Activated T-cell treated with anti-CD3 and anti-CD28 coated beads, Interleukin-2, amount 50 U/mL, for 24 hours (primary cell): ENCODE data around the gene TEX10.
A peak's percentile ranks its signal among the peaks of the same experiment; 100 is the strongest.

ENCODE experiments used
- DNase-seq: peaks from one replicate; pipeline ENCODE4 v3.0.0-alpha.2; 2020
- H3K27ac Mint-ChIP-seq: 2 replicates; pipeline ENCODE4 v1.8.0; 2020; ENCODE audit warnings: mild to moderate bottlenecking, mixed read lengths
- H3K27me3 Mint-ChIP-seq: 2 replicates; pipeline ENCODE4 v1.8.0; 2020; ENCODE audit warnings: mixed read lengths
- H3K36me3 Mint-ChIP-seq: 2 replicates; pipeline ENCODE4 v1.8.0; 2020; ENCODE audit warnings: low read depth, mixed read lengths
- H3K4me1 Mint-ChIP-seq: 2 replicates; pipeline ENCODE4 v1.8.0; 2020; ENCODE audit warnings: low read depth, mixed read lengths
- H3K4me3 Mint-ChIP-seq: 2 replicates; pipeline ENCODE4 v1.8.0; 2020; ENCODE audit warnings: mild to moderate bottlenecking, moderate library complexity, mixed read lengths
- H3K9me3 Mint-ChIP-seq: 2 replicates; pipeline ENCODE4 v1.8.0; 2020; ENCODE audit warnings: mixed read lengths

Gene TEX10

DNA sequence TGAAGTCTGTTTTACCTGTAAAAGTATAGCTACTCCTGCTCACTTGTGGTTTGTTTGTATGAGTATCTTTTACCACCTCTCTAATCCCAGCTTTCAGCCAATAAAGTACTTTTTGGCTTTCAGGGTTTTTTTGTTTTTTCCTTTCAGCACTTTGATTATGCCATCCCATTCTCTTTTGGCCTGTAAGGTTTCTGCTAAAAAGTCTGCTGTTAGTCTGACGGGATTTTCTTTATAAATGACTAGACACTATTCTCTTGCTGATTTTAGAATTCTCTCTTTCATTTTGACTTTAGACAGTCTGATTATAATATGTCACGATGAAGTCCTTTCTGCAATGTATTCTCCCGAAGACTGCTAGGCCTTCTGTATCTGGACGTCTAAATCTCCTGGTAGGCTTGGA, 37.2 kb downstream of the TEX10 start:
- no peaks in the 10 kb centered on the region for H3K9me3 Mint-ChIP-seq

DNA sequence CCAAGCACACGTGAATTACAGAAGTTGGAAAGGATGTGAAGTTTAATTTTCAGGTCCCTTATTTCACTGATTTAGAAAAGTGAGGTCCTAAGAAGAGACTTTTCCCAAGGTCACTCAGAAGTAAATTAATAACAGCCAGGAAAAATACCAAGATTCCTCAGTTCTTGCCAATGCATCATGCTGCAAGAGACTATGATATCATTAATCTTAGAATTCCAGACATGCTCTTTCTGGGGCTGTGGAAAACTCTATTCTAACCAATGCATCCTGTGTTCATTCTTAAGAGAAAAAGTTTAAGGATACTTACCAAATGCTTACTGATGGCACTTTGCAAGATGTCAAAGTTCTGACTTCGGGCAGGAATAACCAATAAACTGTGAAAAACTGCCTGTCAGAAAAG, 42.8 kb downstream of the TEX10 start:
- no peak for DNase-seq
- Mint-ChIP-seq H3K4me1 (peaks cover 42% of the 10 kb centered on the region), H3K36me3 (peaks cover 96% of the 10 kb centered on the region), H3K4me3 (no peak overlapping the region), H3K9me3 (no peaks in the 10 kb centered on the region), H3K27me3 (no peaks in the 10 kb centered on the region), H3K27ac (peak overlapping the region; percentile 53)

More for the DNA sequence above, 37.2 kb downstream of the TEX10 start:
- no peaks in the 10 kb centered on the region for H3K27me3 Mint-ChIP-seq
- H3K27ac Mint-ChIP-seq: no peak overlapping the region
- no peak for DNase-seq
- H3K4me1 Mint-ChIP-seq: peaks cover 53% of the 10 kb centered on the region
- no peak overlapping the region for H3K4me3 Mint-ChIP-seq
- H3K36me3 Mint-ChIP-seq: peaks cover 88% of the 10 kb centered on the region

DNA sequence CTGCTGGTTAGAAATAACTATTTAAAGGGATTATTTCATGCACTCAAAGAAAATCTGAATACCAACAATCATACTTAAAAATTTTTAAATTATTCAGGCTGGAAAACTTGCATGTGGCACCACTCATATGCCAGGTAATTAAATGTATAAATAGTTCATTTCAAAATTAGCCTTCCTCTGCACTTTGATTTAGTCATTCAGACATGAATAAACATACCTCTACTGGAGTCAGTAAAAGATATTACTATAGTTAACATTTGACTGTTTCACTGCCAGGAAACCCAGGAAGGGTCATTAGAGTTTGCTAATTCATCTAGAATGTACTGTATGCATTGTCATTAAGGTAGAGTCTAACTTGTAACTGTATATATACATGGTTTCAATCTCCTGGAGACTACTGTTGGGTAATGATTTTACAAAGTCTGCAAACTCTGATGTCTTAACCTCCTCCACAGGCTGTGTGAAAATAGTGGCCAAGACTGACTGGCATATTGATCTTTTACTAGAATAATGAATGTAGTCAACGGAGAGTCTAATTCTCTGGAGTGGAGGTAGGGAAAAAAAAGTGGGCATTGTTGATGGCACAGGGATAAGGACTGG, 43.7 kb downstream of the TEX10 start:
- H3K27me3 Mint-ChIP-seq: no peaks in the 10 kb centered on the region
- peak overlapping the region; percentile 45 for H3K27ac Mint-ChIP-seq
- peaks cover 37% of the 10 kb centered on the region for H3K4me1 Mint-ChIP-seq

DNA sequence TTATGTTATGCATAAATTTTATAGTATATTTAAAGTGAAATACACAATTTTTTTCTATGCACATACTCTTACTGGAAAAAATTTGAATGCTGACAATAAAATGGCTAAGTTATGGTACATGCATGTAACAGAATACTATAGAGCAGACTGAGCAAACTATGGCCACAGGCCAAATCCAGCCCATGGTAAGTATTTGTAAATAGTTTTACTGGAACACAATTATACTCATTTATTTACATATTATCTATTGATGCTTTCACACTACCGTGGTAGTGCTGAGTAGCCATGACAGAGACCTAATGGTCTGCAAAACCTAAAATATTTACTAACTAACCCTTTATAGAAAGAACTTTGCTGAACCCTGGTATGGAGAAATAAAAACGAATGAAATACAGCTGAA, 45.7 kb downstream of the TEX10 start:
- H3K9me3 Mint-ChIP-seq: no peaks in the 10 kb centered on the region
- H3K4me3 Mint-ChIP-seq: no peak overlapping the region
- H3K27me3 Mint-ChIP-seq: no peaks in the 10 kb centered on the region
- no peak for DNase-seq
- H3K4me1 Mint-ChIP-seq: peaks cover 32% of the 10 kb centered on the region
- H3K27ac Mint-ChIP-seq: peak overlapping the region; percentile 11
- H3K36me3 Mint-ChIP-seq: peaks cover 100% of the 10 kb centered on the region

More for the DNA sequence above, 43.7 kb downstream of the TEX10 start:
- peaks cover 96% of the 10 kb centered on the region for H3K36me3 Mint-ChIP-seq
- no peaks in the 10 kb centered on the region for H3K9me3 Mint-ChIP-seq
- DNase-seq: no peak
- H3K4me3 Mint-ChIP-seq: no peak overlapping the region

GRCh38 chr9:100306283-100306682, 46.5 kb downstream of the TEX10 start:
- H3K4me1 Mint-ChIP-seq: peaks cover 25% of the 10 kb centered on the region
- H3K9me3 Mint-ChIP-seq: no peaks in the 10 kb centered on the region
- no peak overlapping the region for H3K4me3 Mint-ChIP-seq
- DNase-seq: no peak
- H3K36me3 Mint-ChIP-seq: peaks cover 100% of the 10 kb centered on the region
- peak overlapping the region; percentile 35 for H3K27ac Mint-ChIP-seq
- H3K27me3 Mint-ChIP-seq: no peaks in the 10 kb centered on the region

GRCh38 chr9:100303747-100304146, 49.0 kb downstream of the TEX10 start:
- no peak overlapping the region for H3K4me3 Mint-ChIP-seq
- peaks cover 10% of the 10 kb centered on the region for H3K4me1 Mint-ChIP-seq
- DNase-seq: no peak
- peak overlapping the region; percentile 44 for H3K27ac Mint-ChIP-seq
- H3K27me3 Mint-ChIP-seq: no peaks in the 10 kb centered on the region
- H3K9me3 Mint-ChIP-seq: no peaks in the 10 kb centered on the region
- peaks cover 100% of the 10 kb centered on the region for H3K36me3 Mint-ChIP-seq

DNA sequence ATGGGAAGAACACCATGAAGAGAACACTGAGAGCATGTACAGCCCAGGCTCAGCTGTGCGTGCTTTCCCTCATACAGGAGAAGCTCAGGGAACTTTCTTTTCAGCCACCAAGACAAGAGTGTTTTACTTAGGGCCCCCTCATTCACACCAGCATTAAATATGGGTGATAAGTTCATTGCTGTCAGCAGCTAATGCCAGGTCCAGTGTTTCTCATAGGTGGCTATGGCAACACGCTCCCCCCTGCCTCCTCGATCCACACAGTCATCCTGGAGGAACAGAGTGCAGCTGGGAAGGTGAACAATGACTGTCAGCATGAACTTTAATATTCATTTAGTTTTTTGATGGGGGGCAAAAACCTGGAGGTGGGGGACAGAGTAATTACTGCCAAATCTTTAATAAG, 54.4 kb downstream of the TEX10 start:
- peaks cover 99% of the 10 kb centered on the region for H3K36me3 Mint-ChIP-seq
- H3K4me3 Mint-ChIP-seq: no peak overlapping the region

GRCh38 chr9:100296407-100296806, 56.3 kb downstream of the TEX10 start:
- H3K36me3 Mint-ChIP-seq: peaks cover 99% of the 10 kb centered on the region
- no peak for DNase-seq
- H3K9me3 Mint-ChIP-seq: no peaks in the 10 kb centered on the region
- no peak overlapping the region for H3K27ac Mint-ChIP-seq
- H3K4me1 Mint-ChIP-seq: no peaks in the 10 kb centered on the region
- H3K4me3 Mint-ChIP-seq: no peak overlapping the region
- no peaks in the 10 kb centered on the region for H3K27me3 Mint-ChIP-seq

More for the DNA sequence above, 54.4 kb downstream of the TEX10 start:
- no peak for DNase-seq
- Mint-ChIP-seq H3K27me3 (no peaks in the 10 kb centered on the region), H3K27ac (peak overlapping the region; percentile 55), H3K9me3 (no peaks in the 10 kb centered on the region), H3K4me1 (no peaks in the 10 kb centered on the region)

GRCh38 chr9:100295240-100295639, 57.5 kb downstream of the TEX10 start:
- no peaks in the 10 kb centered on the region for H3K9me3 Mint-ChIP-seq
- H3K27me3 Mint-ChIP-seq: no peaks in the 10 kb centered on the region
- no peaks in the 10 kb centered on the region for H3K4me1 Mint-ChIP-seq
- H3K27ac Mint-ChIP-seq: peak overlapping the region; percentile 11
- DNase-seq: no peak
- H3K4me3 Mint-ChIP-seq: no peak overlapping the region
- H3K36me3 Mint-ChIP-seq: peaks cover 99% of the 10 kb centered on the region

GRCh38 chr9:100294806-100295205, 57.9 kb downstream of the TEX10 start:
- H3K9me3 Mint-ChIP-seq: no peaks in the 10 kb centered on the region
- H3K27me3 Mint-ChIP-seq: no peaks in the 10 kb centered on the region
- peaks cover 99% of the 10 kb centered on the region for H3K36me3 Mint-ChIP-seq
- peak overlapping the region; percentile 11 for H3K27ac Mint-ChIP-seq
- no peaks in the 10 kb centered on the region for H3K4me1 Mint-ChIP-seq
- no peak for DNase-seq
- no peak overlapping the region for H3K4me3 Mint-ChIP-seq

GRCh38 chr9:100294341-100294740, 58.4 kb downstream of the TEX10 start:
- no peaks in the 10 kb centered on the region for H3K27me3 Mint-ChIP-seq
- no peaks in the 10 kb centered on the region for H3K4me1 Mint-ChIP-seq
- no peak for DNase-seq
- H3K4me3 Mint-ChIP-seq: no peak overlapping the region
- no peaks in the 10 kb centered on the region for H3K9me3 Mint-ChIP-seq
- peaks cover 99% of the 10 kb centered on the region for H3K36me3 Mint-ChIP-seq
- H3K27ac Mint-ChIP-seq: peak overlapping the region; percentile 53

- no peaks in the 10 kb centered on the region for H3K4me1 Mint-ChIP-seq
- peaks cover 4% of the 10 kb centered on the region for H3K9me3 Mint-ChIP-seq
- peaks cover 99% of the 10 kb centered on the region for H3K36me3 Mint-ChIP-seq
- no peak overlapping the region for H3K27ac Mint-ChIP-seq
- no peaks in the 10 kb centered on the region for H3K27me3 Mint-ChIP-seq
- DNase-seq: no peak
- H3K4me3 Mint-ChIP-seq: no peak overlapping the region
Measured at GRCh38 chr9:100292414-100292813, 60.3 kb downstream of the TEX10 start.

GRCh38 chr9:100290714-100291113, 62.0 kb downstream of the TEX10 start:
- no peak for DNase-seq
- Mint-ChIP-seq H3K36me3 (peaks cover 99% of the 10 kb centered on the region), H3K27ac (no peak overlapping the region), H3K4me1 (no peaks in the 10 kb centered on the region), H3K4me3 (no peak overlapping the region), H3K9me3 (peaks cover 12% of the 10 kb centered on the region), H3K27me3 (no peaks in the 10 kb centered on the region)

GRCh38 chr9:100287186-100287585, 65.6 kb downstream of the TEX10 start:
- peaks cover 24% of the 10 kb centered on the region for H3K9me3 Mint-ChIP-seq
- no peaks in the 10 kb centered on the region for H3K27me3 Mint-ChIP-seq
- H3K4me1 Mint-ChIP-seq: no peaks in the 10 kb centered on the region
- H3K36me3 Mint-ChIP-seq: peaks cover 95% of the 10 kb centered on the region
- H3K4me3 Mint-ChIP-seq: no peak overlapping the region
- H3K27ac Mint-ChIP-seq: no peak overlapping the region
- DNase-seq: no peak

- H3K27me3 Mint-ChIP-seq: no peaks in the 10 kb centered on the region
- peaks cover 24% of the 10 kb centered on the region for H3K9me3 Mint-ChIP-seq
- H3K27ac Mint-ChIP-seq: no peak overlapping the region
- no peaks in the 10 kb centered on the region for H3K4me1 Mint-ChIP-seq
- DNase-seq: no peak
- H3K4me3 Mint-ChIP-seq: no peak overlapping the region
- H3K36me3 Mint-ChIP-seq: peaks cover 93% of the 10 kb centered on the region
Measured at GRCh38 chr9:100286257-100286656, 66.5 kb downstream of the TEX10 start.

DNA sequence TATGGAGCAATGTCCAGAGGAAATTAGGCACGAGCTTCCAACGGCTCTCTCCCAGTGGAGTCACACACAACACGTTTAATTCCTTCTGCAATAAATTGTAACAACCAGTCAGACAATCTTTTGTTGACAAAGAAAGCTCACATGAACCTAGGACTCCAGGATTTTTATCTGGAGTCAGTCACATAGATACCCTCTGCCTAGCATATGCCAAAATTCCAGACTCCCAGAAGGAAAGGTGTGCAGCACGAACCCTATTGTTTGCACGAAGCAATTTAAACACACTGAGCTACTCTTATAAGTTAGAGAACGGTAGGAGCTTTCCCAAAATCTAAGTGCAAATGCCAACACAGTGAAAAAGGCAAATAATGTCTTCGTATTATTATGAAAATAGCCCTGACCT, 67.1 kb downstream of the TEX10 start:
- Mint-ChIP-seq H3K9me3 (peaks cover 24% of the 10 kb centered on the region), H3K4me1 (no peaks in the 10 kb centered on the region), H3K4me3 (no peak overlapping the region), H3K27me3 (no peaks in the 10 kb centered on the region), H3K27ac (no peak overlapping the region), H3K36me3 (peaks cover 89% of the 10 kb centered on the region)
- DNase-seq: no peak
